K562 (cell line): ENCODE measurements around the gene ACSF3. TPM values are rescaled to one million over a fixed set of nuclear protein-coding genes. Genes with fewer than 3 reads are reported as not detected.

Experiments used
- ATAC-seq: fragments of 200-7000 bp; cut with Tn5 transposase; 3 replicates; pipeline ENCODE4 v1.9.1; 2020; ENCODE audit warnings: moderate library complexity
- BruUV-seq: library from RNA; stranded (reverse); fragments of 400-500 nt; replicated peaks from 2 replicates; lab custom pipeline; 2021; lab: Mats Ljungman, UMichigan
- CTCF ChIA-PET: fragments of 300-600 bp; formaldehyde crosslinking; extraction: SDS; loops from one replicate; lab custom pipeline; 2021; ENCODE audit warnings: low intra/inter-chr PET ratio; lab: Yijun Ruan, JAX
- POLR2A ChIA-PET: fragments of 300-600, 350-650 bp; sonication (Branson Sonifier 250); formaldehyde crosslinking; extraction: SDS; loops from one replicate; lab custom pipeline; 2021; ENCODE audit warnings: antibody characterized with exemption, inconsistent platforms; lab: Yijun Ruan, JAX
- DNase-seq, 4 experiments: peaks; one replicate each; pipeline versions ENCODE4 v3.0.0 to v3.0.0-alpha.2; 2011 to 2018; ENCODE audit warnings: low spot score in 3 of 4, mixed read lengths in 3 of 4; ENCODE audit errors: extremely low read depth in 1 of 4
- FAIRE-seq: peaks from 2 replicates; lab custom pipeline; 2011; peaks lifted over from hg19 to GRCh38; lab: Jason Lieb, UNC
- H2AFZ ChIP-seq: 2 replicates; pipeline ENCODE4 v1.6.0; 2011; ENCODE audit warnings: low read depth, low read length, control low read depth, inconsistent platforms
- H3K27ac ChIP-seq: fragments of 200-600 bp; 3 replicates; pipeline ENCODE4 v1.8.0; 2011; ENCODE audit warnings: low read depth, mild to moderate bottlenecking, control low read depth, inconsistent platforms, low read length, moderate library complexity, mixed read lengths; ENCODE audit errors: extremely low read depth
- H3K27me3 ChIP-seq, 2 experiments: fragments of 300-600 bp in 1 of 2; 2 replicates in 1 of 2; 3 replicates in 1 of 2; pipeline versions ENCODE4 v1.6.0 to v1.8.0; 2011; ENCODE audit warnings: inconsistent platforms in 2 of 2, low read length in 2 of 2, mild to moderate bottlenecking in 1 of 2, mixed read lengths in 1 of 2, moderate library complexity in 1 of 2; ENCODE audit not compliant: control insufficient read depth in 2 of 2, insufficient read depth in 2 of 2
- H3K36me3 ChIP-seq: fragments of 300-600 bp; 3 replicates; pipeline ENCODE4 v1.8.0; 2011; ENCODE audit warnings: mild to moderate bottlenecking, low read length, inconsistent platforms; ENCODE audit not compliant: control insufficient read depth, insufficient read depth
- H3K4me1 ChIP-seq, 2 experiments: fragments of 200-600 bp in 1 of 2; replicated peaks in 1 of 2; 2 replicates in 1 of 2; 3 replicates in 1 of 2; pipeline versions ENCODE4 v1.5.1 to v1.8.0; 2011; ENCODE audit warnings: inconsistent platforms in 2 of 2, low read length in 2 of 2, mild to moderate bottlenecking in 1 of 2, mixed read lengths in 1 of 2, moderate library complexity in 1 of 2; ENCODE audit not compliant: control insufficient read depth in 2 of 2, insufficient read depth in 2 of 2
- H3K4me2 ChIP-seq: 2 replicates; pipeline ENCODE4 v1.6.1; 2011; ENCODE audit warnings: low read length, control low read depth, inconsistent platforms, mixed read lengths; ENCODE audit not compliant: insufficient read depth
- H3K4me3 ChIP-seq: fragments of 200-600 bp; sonication (generic), shearing (Covaris generic); 2 replicates; pipeline ENCODE4 v1.5.1; 2016; ENCODE audit warnings: control low read depth, inconsistent platforms
- H3K79me2 ChIP-seq: fragments of 200-600 bp; 3 replicates; pipeline ENCODE4 v1.8.0; 2011; ENCODE audit warnings: low read length, inconsistent platforms; ENCODE audit not compliant: control insufficient read depth, insufficient read depth
- H3K9ac ChIP-seq, 2 experiments: 2 replicates each; pipeline versions ENCODE4 v1.6.0 to v1.6.1; 2011; ENCODE audit warnings: low read depth in 2 of 2, low read length in 2 of 2, control low read depth in 1 of 2, inconsistent platforms in 1 of 2, mild to moderate bottlenecking in 1 of 2, mixed read lengths in 1 of 2; ENCODE audit not compliant: insufficient read depth in 1 of 2
- H3K9me1 ChIP-seq: one replicate; pipeline ENCODE4 v1.6.0; 2011; ENCODE audit warnings: inconsistent platforms, mild to moderate bottlenecking, low read length, moderate library complexity; ENCODE audit not compliant: control insufficient read depth, insufficient read depth
- H3K9me3 ChIP-seq: replicated peaks from 2 replicates; pipeline ENCODE4 v1.5.1; 2011; ENCODE audit warnings: low read depth, low read length, inconsistent platforms; ENCODE audit not compliant: control insufficient read depth, insufficient read depth
- H4K20me1 ChIP-seq: replicated peaks from 2 replicates; pipeline ENCODE4 v1.6.1; 2011; ENCODE audit warnings: low read length, inconsistent platforms, mixed read lengths; ENCODE audit not compliant: control insufficient read depth, insufficient read depth
- CBX1 ChIP-seq: sonication (generic); IDR thresholded peaks from 2 replicates; pipeline ENCODE4 v1.6.1; 2016; ENCODE audit warnings: antibody characterized with exemption, low read depth, mild to moderate bottlenecking
- CHD2 ChIP-seq: IDR thresholded peaks from 2 replicates; pipeline ENCODE4 v1.6.1; 2011; ENCODE audit warnings: low read depth, low read length
- E2F6 ChIP-seq, 2 experiments: IDR thresholded peaks; 2 replicates each; pipeline ENCODE4 v1.6.1; 2011; ENCODE audit warnings: borderline replicate concordance in 1 of 2, control low read depth in 1 of 2, low read depth in 1 of 2, low read length in 1 of 2, mild to moderate bottlenecking in 1 of 2, mixed read lengths in 1 of 2, moderate library complexity in 1 of 2; ENCODE audit not compliant: insufficient read depth in 1 of 2, insufficient read length in 1 of 2, poor library complexity in 1 of 2, severe bottlenecking in 1 of 2; ENCODE audit errors: extremely low read depth in 1 of 2
- ELK3 ChIP-seq: fragments of 450-650 bp; formaldehyde crosslinking; IDR thresholded peaks from 2 replicates; pipeline ENCODE4 v1.4.0; 2020; ENCODE audit warnings: mild to moderate bottlenecking
- HMGXB4 ChIP-seq: sonication (generic); formaldehyde crosslinking; IDR thresholded peaks from 2 replicates; pipeline ENCODE4 v1.8.1; 2023; ENCODE audit warnings: mild to moderate bottlenecking, missing genetic modification reagents
- MAFK ChIP-seq: IDR thresholded peaks from 2 replicates; pipeline ENCODE4 v1.6.1; 2011; ENCODE audit warnings: low read length, improper control_type of control experiment
- PCBP2 ChIP-seq: fragments of 200-400 bp; formaldehyde crosslinking; IDR thresholded peaks from 2 replicates; pipeline ENCODE4 v1.6.1; 2018; ENCODE audit warnings: low read length, low read depth, mild to moderate bottlenecking, moderate library complexity; ENCODE audit not compliant: poor library complexity, severe bottlenecking
- POLR2G ChIP-seq: fragments of 200-400 bp; formaldehyde crosslinking; IDR thresholded peaks from 2 replicates; pipeline ENCODE4 v1.6.1; 2017; ENCODE audit warnings: low read depth, mild to moderate bottlenecking, antibody characterized with exemption, low read length, moderate library complexity
- THRA ChIP-seq: fragments of 450-650 bp; IDR thresholded peaks from 2 replicates; pipeline ENCODE4 v1.6.1; 2017; ENCODE audit warnings: mild to moderate bottlenecking, moderate library complexity
- ZBTB9 ChIP-seq: fragments of 450-650 bp; formaldehyde crosslinking; IDR thresholded peaks from 2 replicates; pipeline ENCODE4 v1.4.0; 2020; ENCODE audit warnings: mild to moderate bottlenecking, moderate library complexity
- ZNF232 ChIP-seq: sonication (generic); formaldehyde crosslinking; IDR thresholded peaks from 2 replicates; pipeline ENCODE4 v1.8.0; 2022; ENCODE audit warnings: mild to moderate bottlenecking, missing genetic modification reagents
- WGBS: fragments of 100-300 bp; shearing (Covaris generic); methylation state at CpG from one replicate; pipeline ENCODE4 v1.1.6; 2016; ENCODE audit warnings: low coverage, mixed read lengths; ENCODE audit not compliant: insufficient coverage; ENCODE audit errors: missing lambda C conversion rate; 5-methylcytosine and 5-hydroxymethylcytosine counted together
- in situ Hi-C: fragments of 300-500 bp; cut with MboI; formaldehyde crosslinking; loops from 4 replicates; pipeline ENCODE4 v1.15.0; 2018; ENCODE audit warnings: inconsistent platforms, mixed read lengths
- intact Hi-C: fragments of 100-400 bp; cut with micrococcal nuclease; formaldehyde crosslinking; loops from 2 replicates; pipeline ENCODE4 v1.14.2; 2022
- polyA plus RNA-seq, 8 experiments: library from polyadenylated mRNA; depleted of rRNA in 4 of 8; stranded (reverse) in 5 of 8; unstranded in 3 of 8; fragments of >200 nt; fragmentation: Nextera tagmentation in 2 of 8; fragmentation: Illumina TruSeq in 1 of 8; extraction: Ambion mirVana in 2 of 8; extraction: Trizol in 1 of 8; gene quantifications; 2 replicates each; pipeline versions ENCODE4 v1.2.1 to v1.2.3, GENCODE V29; 2011 to 2014; ENCODE audit warnings: inconsistent platforms in 1 of 8, missing spikeins in 1 of 8
- total RNA-seq, 7 experiments: library from RNA; depleted of rRNA in 6 of 7; stranded (reverse); fragments of >200 nt in 6 of 7; fragmentation: Illumina TruSeq in 2 of 7; extraction: Trizol in 2 of 7; gene quantifications; 2 replicates each; pipeline versions ENCODE4 v1.2.1 to v1.2.3, GENCODE V29; 2011 to 2021; ENCODE audit warnings: low replicate concordance in 1 of 7

Gene ACSF3
- total and polyA plus RNA-seq, 9 of the 15 experiments (the other 6 are each of a cell fraction or from before 2014, with no cell fraction given) = 0.77 to 32.8 (median 14.7) TPM

GRCh38 chr16:89154390-89155183 is 60.9 kb downstream of the ACSF3 start:
- H3K27me3 ChIP-seq = no peaks in the 10 kb centered on the region
- H3K9ac ChIP-seq = no peak overlapping the region
- no peak for TF ChIP-seq MAFK
- TF ChIP-seq THRA = no peak
- TF ChIP-seq POLR2G = peak; percentile 64
- peak in 1 of 2 experiments; percentile 8 for TF ChIP-seq E2F6 (IDR thresholded peaks at IDR 0.05; ENCODE audit: borderline replicate concordance in 1 of 2, extremely low read depth in 1 of 2, insufficient read depth in 1 of 2, insufficient read length in 1 of 2, low read depth in 1 of 2, low read length in 1 of 2, poor library complexity in 1 of 2, severe bottlenecking in 1 of 2)
- TF ChIP-seq CHD2 = no peak
- TF ChIP-seq PCBP2 = no peak
- TF ChIP-seq ELK3 = no peak
- TF ChIP-seq CBX1 = no peak
- TF ChIP-seq HMGXB4 (CRISPR knock-in tag) = no peak
- TF ChIP-seq ZBTB9 (CRISPR knock-in tag) = no peak
- no peak for TF ChIP-seq ZNF232
- TF ChIP-seq, all 486 proteins: peak for 2
- peaks cover 16% of the 10 kb centered on the region; the same call in 2 of the 3 replicates for H3K36me3 ChIP-seq
- peaks cover 0 to 50% of the 10 kb centered on the region in 2 experiments; a peak in 3 of 5 replicates for H3K4me1 ChIP-seq
- no peaks in the 10 kb centered on the region for H4K20me1 ChIP-seq
- FAIRE-seq = no peak
- intact Hi-C loops = no loop called here
- no peak overlapping the region for H3K27ac ChIP-seq
- no peaks in the 10 kb centered on the region for H3K9me1 ChIP-seq
- no peak overlapping the region for H3K4me3 ChIP-seq
- H3K79me2 ChIP-seq = no peaks in the 10 kb centered on the region
- BruUV-seq = no TSS peak
- in situ Hi-C loops = no loop called here
- ATAC-seq = peak; percentile 46
- H3K9me3 ChIP-seq = peaks cover 14% of the 10 kb centered on the region
- 79% methylated on average over 24 of the region's 24 CpGs for WGBS
- no peak overlapping the region for H3K4me2 ChIP-seq
- H2AFZ ChIP-seq = no peak overlapping the region
- ChIA-PET CTCF (no interaction called here), POLR2A (interaction anchor here (0.5 kb wide), 2 partner anchors 297 to 422 kb away, joined by 3 read pairs; no protein-coding TSS in a partner anchor)
- no peak for DNase-seq
